Measurements from ENCODE around the gene STAC. TPM values are rescaled to one million over a fixed set of nuclear protein-coding genes. Genes with fewer than 3 reads are reported as not detected.

The STAC gene
- total RNA-seq, 1 donor from 2014 or later = 21.7 TPM

DNA sequence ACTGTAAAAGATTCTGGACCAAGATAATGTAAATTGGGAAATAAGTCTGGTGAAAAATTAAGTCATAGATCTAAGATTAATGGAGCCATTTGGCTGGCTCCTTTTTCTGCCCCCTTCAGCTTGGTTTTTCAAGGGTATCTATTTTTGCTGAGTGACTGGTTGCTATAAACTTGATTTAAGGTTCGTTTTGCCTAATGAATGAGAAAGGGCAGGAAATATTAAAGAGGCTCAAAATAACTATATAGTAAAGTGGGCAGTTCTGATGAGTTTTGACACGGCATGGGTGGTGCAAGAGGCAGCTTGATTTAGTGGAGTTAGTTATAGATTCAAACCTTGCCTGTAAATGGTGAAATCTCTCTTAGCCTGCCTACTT lies 140.7 kb downstream of the STAC start:
- H3K4me3 ChIP-seq (ENCODE audit: low read depth, low read length) = no peak overlapping the region
- DNase-seq (ENCODE audit: low read depth) = no peak
- no peak for TF ChIP-seq CTCF (conservative IDR thresholded peaks at IDR 0.05; ENCODE audit: low read depth, low read length)

GRCh38 chr3:36524560-36524959 lies 144.3 kb downstream of the STAC start:
- no peak for TF ChIP-seq CTCF (conservative IDR thresholded peaks at IDR 0.05; ENCODE audit: low read depth, low read length)
- H3K4me3 ChIP-seq (ENCODE audit: low read depth, low read length) = no peak overlapping the region
- DNase-seq (ENCODE audit: low read depth) = no peak

DNA sequence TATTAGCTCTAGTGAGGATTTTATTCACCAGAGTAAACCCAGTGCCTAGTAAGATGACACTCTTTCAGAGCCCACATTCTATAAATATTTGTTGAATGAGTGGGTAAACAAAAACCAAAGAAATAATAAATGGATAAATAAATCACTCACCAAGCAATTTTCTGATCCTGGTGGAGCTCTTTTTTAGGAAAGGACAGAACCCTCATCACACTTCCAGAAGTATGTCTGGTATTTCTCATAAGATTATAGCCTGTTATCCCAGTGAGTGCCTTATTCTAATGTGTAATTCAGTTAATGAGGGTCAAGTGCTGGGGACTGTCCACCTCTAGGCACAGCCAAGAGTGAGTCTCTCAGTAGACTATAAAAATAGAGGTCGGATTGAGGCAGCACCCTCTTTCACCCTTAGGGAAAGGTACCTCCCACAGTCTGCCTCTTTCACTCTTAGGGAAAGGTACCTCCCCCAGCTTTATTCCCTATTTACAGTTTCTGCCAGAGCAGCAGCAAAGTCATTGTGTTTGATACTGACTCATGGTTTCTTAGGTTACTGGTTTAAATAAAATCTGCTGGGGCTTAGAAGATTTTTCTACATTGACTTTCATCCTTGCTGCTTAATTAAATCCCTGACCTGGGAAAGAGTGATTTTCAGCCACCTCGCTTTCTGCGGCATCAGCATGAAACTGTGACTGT lies 145.0 kb downstream of the STAC start:
- DNase-seq (ENCODE audit: low read depth) = peak; percentile 80
- H3K4me3 ChIP-seq (ENCODE audit: low read depth, low read length) = no peak overlapping the region
- no peak for TF ChIP-seq CTCF (conservative IDR thresholded peaks at IDR 0.05; ENCODE audit: low read depth, low read length)

- DNase-seq (ENCODE audit: low read depth) = no peak
These were observed 157.9 kb downstream of the STAC start for GRCh38 chr3:36538136-36538749.

DNA sequence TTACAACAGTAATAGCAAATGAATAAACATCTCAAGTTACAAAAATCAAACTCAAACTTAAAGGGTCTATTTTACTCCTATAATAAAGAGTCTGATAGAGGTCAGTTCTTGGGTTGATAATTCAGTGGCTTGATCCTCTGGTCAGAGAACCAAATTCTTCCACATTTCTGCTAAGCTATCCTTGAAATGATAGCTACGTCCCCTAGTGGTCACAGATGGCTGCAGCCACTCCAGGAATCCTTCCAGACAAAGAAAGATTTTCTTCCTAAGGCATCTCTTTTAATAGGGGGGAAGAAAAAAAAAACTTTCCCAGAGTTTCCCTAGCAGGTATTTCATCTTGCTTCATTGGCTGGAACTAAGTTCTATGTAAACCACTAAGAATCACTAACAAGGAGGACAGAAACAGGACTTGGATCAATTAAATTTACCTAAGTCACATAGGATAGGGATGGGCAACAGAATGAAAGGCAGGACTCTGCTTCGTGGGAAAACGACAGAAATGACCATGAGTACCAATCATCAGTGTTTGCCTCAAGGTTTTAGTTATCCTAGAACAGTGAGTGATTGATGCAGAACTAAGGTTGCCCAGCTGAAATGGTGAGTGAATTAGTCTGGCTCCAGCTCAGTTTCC lies 160.7 kb downstream of the STAC start:
- TF ChIP-seq CTCF (conservative IDR thresholded peaks at IDR 0.05; ENCODE audit: low read depth, low read length) = peak; percentile 99
- peak; percentile 25 for DNase-seq (ENCODE audit: low read depth)

More at GRCh38 chr3:36538136-36538749, 157.9 kb downstream of the STAC start:
- no peak for TF ChIP-seq CTCF (conservative IDR thresholded peaks at IDR 0.05; ENCODE audit: low read depth, low read length)
- no peak overlapping the region for H3K4me3 ChIP-seq (ENCODE audit: low read depth, low read length)

GRCh38 chr3:36542186-36542585 lies 161.9 kb downstream of the STAC start:
- H3K4me3 ChIP-seq (ENCODE audit: low read depth, low read length) = no peak overlapping the region
- TF ChIP-seq CTCF (conservative IDR thresholded peaks at IDR 0.05; ENCODE audit: low read depth, low read length) = no peak
- no peak for DNase-seq (ENCODE audit: low read depth)

More for the DNA sequence above, 160.7 kb downstream of the STAC start:
- no peak overlapping the region for H3K4me3 ChIP-seq (ENCODE audit: low read depth, low read length)
